Loucy (cell line): ENCODE measurements around the gene MDFI.

Experiments
- H2AFZ ChIP-seq: fragments of 200-600 bp; sonication (generic); 2 replicates; pipeline ENCODE4 v1.6.0; 2016; ENCODE audit warnings: antibody characterized with exemption, mild to moderate bottlenecking, low read length, moderate library complexity
- H3F3A ChIP-seq: fragments of 200-600 bp; 2 replicates; pipeline ENCODE4 v1.6.0; 2016; ENCODE audit warnings: antibody characterized with exemption, low read depth, mild to moderate bottlenecking
- H3K27me3 ChIP-seq: fragments of 200-600 bp; sonication (generic); 2 replicates; pipeline ENCODE4 v1.6.1; 2014; ENCODE audit warnings: low read length, mild to moderate bottlenecking; ENCODE audit not compliant: insufficient read depth, poor library complexity, severe bottlenecking
- H3K36me3 ChIP-seq: fragments of 200-600 bp; sonication (generic); 2 replicates; pipeline ENCODE4 v1.6.1; 2016; ENCODE audit warnings: low read length; ENCODE audit not compliant: insufficient read depth
- H3K4me1 ChIP-seq: fragments of 200-600 bp; sonication (generic); 2 replicates; pipeline ENCODE4 v1.5.1; 2014; ENCODE audit warnings: low read length, mild to moderate bottlenecking; ENCODE audit not compliant: insufficient read depth, poor library complexity, severe bottlenecking
- H3K4me2 ChIP-seq: fragments of 200-600 bp; sonication (generic); 2 replicates; pipeline ENCODE4 v1.6.0; 2014; ENCODE audit warnings: antibody characterized with exemption, low read length, low read depth, mild to moderate bottlenecking; ENCODE audit not compliant: poor library complexity, severe bottlenecking
- H3K4me3 ChIP-seq: fragments of 200-600 bp; sonication (generic); 2 replicates; pipeline ENCODE4 v1.5.1; 2014; ENCODE audit warnings: low read length, mild to moderate bottlenecking, mixed read lengths; ENCODE audit not compliant: poor library complexity, severe bottlenecking
- H3K79me2 ChIP-seq: fragments of 200-600 bp; sonication (generic); 2 replicates; pipeline ENCODE4 v1.6.1; 2014; ENCODE audit warnings: low read length; ENCODE audit not compliant: insufficient read depth
- H3K9ac ChIP-seq: fragments of 200-600 bp; sonication (generic); 2 replicates; pipeline ENCODE4 v1.6.0; 2014; ENCODE audit warnings: mild to moderate bottlenecking, low read depth, low read length, moderate library complexity; ENCODE audit not compliant: poor library complexity, severe bottlenecking
- H3K9me2 ChIP-seq: fragments of 200-600 bp; sonication (generic); replicated peaks from 2 replicates; pipeline ENCODE4 v1.6.1; 2016; ENCODE audit warnings: low read depth, low read length, mixed read lengths
- H3K9me3 ChIP-seq: fragments of 200-600 bp; sonication (generic); 2 replicates; pipeline ENCODE4 v1.6.1; 2014; ENCODE audit warnings: mild to moderate bottlenecking, antibody characterized with exemption, low read length, low read depth; ENCODE audit not compliant: insufficient read depth
- H4K20me1 ChIP-seq: fragments of 200-600 bp; sonication (generic); 2 replicates; pipeline ENCODE4 v1.6.0; 2014; ENCODE audit warnings: antibody characterized with exemption, low read length, mild to moderate bottlenecking; ENCODE audit not compliant: insufficient read depth, poor library complexity, severe bottlenecking
- CTCF ChIP-seq: fragments of 200-600 bp; sonication (generic); conservative IDR thresholded peaks from 2 replicates; pipeline ENCODE4 v1.5.1; 2014; ENCODE audit warnings: mild to moderate bottlenecking, antibody characterized with exemption, low read length
- EZH2phosphoT487 ChIP-seq: fragments of 200-600 bp; IDR thresholded peaks from 2 replicates; pipeline ENCODE4 v1.6.1; 2018; ENCODE audit warnings: antibody characterized with exemption, mild to moderate bottlenecking, moderate library complexity, borderline replicate concordance

The MDFI gene

GRCh38 chr6:41696788-41697187 lies 58.5 kb downstream of the MDFI start:
- Histone ChIP-seq H3K9me2 (no peaks in the 10 kb centered on the region), H3K79me2 (no peaks in the 10 kb centered on the region)

GRCh38 chr6:41697861-41698781 lies 59.9 kb downstream of the MDFI start:
- no peaks in the 10 kb centered on the region for H3F3A ChIP-seq
- no peak overlapping the region for H3K4me2 ChIP-seq
- no peaks in the 10 kb centered on the region for H3K9me2 ChIP-seq
- no peak overlapping the region for H3K9ac ChIP-seq
- no peaks in the 10 kb centered on the region for H3K4me1 ChIP-seq
- no peak for TF ChIP-seq EZH2phosphoT487
- no peak for TF ChIP-seq CTCF
- H3K4me3 ChIP-seq, result no peak overlapping the region
- no peaks in the 10 kb centered on the region for H3K79me2 ChIP-seq
- H3K36me3 ChIP-seq, result no peaks in the 10 kb centered on the region
- H4K20me1 ChIP-seq, result no peaks in the 10 kb centered on the region
- no peaks in the 10 kb centered on the region for H3K27me3 ChIP-seq
- H3K9me3 ChIP-seq, result no peaks in the 10 kb centered on the region
- H2AFZ ChIP-seq, result no peak overlapping the region

More at GRCh38 chr6:41696788-41697187, 58.5 kb downstream of the MDFI start:
- H2AFZ ChIP-seq, result no peak overlapping the region
- H3K36me3 ChIP-seq, result no peaks in the 10 kb centered on the region
- no peaks in the 10 kb centered on the region for H3F3A ChIP-seq
- H3K4me1 ChIP-seq, result no peaks in the 10 kb centered on the region
- no peak overlapping the region for H3K4me3 ChIP-seq
- no peaks in the 10 kb centered on the region for H4K20me1 ChIP-seq
- no peak overlapping the region for H3K4me2 ChIP-seq
- no peaks in the 10 kb centered on the region for H3K27me3 ChIP-seq
- TF ChIP-seq CTCF (no peak), EZH2phosphoT487 (no peak)
- no peak overlapping the region for H3K9ac ChIP-seq
- H3K9me3 ChIP-seq, result no peaks in the 10 kb centered on the region

- TF ChIP-seq EZH2phosphoT487, result no peak
- TF ChIP-seq CTCF, result no peak
- Histone ChIP-seq H3K4me2 (no peak overlapping the region), H3K4me1 (no peaks in the 10 kb centered on the region), H3K79me2 (no peaks in the 10 kb centered on the region), H4K20me1 (no peaks in the 10 kb centered on the region), H3K27me3 (no peaks in the 10 kb centered on the region), H3K9ac (no peak overlapping the region), H3K9me3 (no peaks in the 10 kb centered on the region), H3K4me3 (no peak overlapping the region), H3K36me3 (no peaks in the 10 kb centered on the region), H2AFZ (no peak overlapping the region), H3K9me2 (no peaks in the 10 kb centered on the region), H3F3A (no peaks in the 10 kb centered on the region)
Observed at GRCh38 chr6:41699063-41699462, 60.8 kb downstream of the MDFI start.
